HG03378 (cell line): ENCODE results near the gene CENPK.
"Not testable (repeated sequence)": the region's sequence is repeated elsewhere in the genome, so short reads cannot be mapped to it uniquely, and the experiment has no call there.

Source experiments
- ATAC-seq: cut with Tn5 transposase; IDR thresholded peaks from one replicate; pipeline ENCODE4 v1.9.1; 2021; ENCODE audit warnings: mild to moderate bottlenecking, moderate library complexity; ENCODE audit not compliant: unreplicated experiment

The CENPK gene

GRCh38 chr5:65562731-65563701 is at the start of gene CENPK, which contains the start of gene PPWD1:
CENPK (minus strand) TSS chr5:65563168; CDS start chr5:65554907, 8,261 bp downstream.
PPWD1 (plus strand) TSS chr5:65563296; CDS start chr5:65563311, 15 bp downstream.
- ATAC-seq, result peak; percentile 98

GRCh38 chr5:65612298-65612907 is 49.4 kb upstream of the CENPK start:
- no peak for ATAC-seq

- no peak for ATAC-seq
Observed at GRCh38 chr5:65611524-65611923, 48.6 kb upstream of the CENPK start.

GRCh38 chr5:65601761-65602160 is 38.8 kb upstream of the CENPK start:
- ATAC-seq, result not testable (repeated sequence)

GRCh38 chr5:65588694-65589093 is 25.7 kb upstream of the CENPK start:
- ATAC-seq, result no peak

GRCh38 chr5:65577141-65577540 is 14.2 kb upstream of the CENPK start:
- ATAC-seq, result no peak

GRCh38 chr5:65570598-65571226 is 7.7 kb upstream of the CENPK start:
- no peak for ATAC-seq

- no peak for ATAC-seq
Observed at GRCh38 chr5:65566505-65566904, 3.5 kb upstream of the CENPK start.

GRCh38 chr5:65563777-65564176 is 809 bp upstream of the CENPK start:
- ATAC-seq, result no peak

GRCh38 chr5:65556718-65557117 is 6.2 kb downstream of the CENPK start:
- no peak for ATAC-seq

GRCh38 chr5:65556181-65556580 is 6.8 kb downstream of the CENPK start:
- no peak for ATAC-seq

- no peak for ATAC-seq
Observed at GRCh38 chr5:65555287-65555686, 7.7 kb downstream of the CENPK start.

GRCh38 chr5:65553941-65554340 is 9.0 kb downstream of the CENPK start:
- ATAC-seq, result no peak

- no peak for ATAC-seq
Observed at GRCh38 chr5:65548281-65548680, 14.7 kb downstream of the CENPK start.

- no peak for ATAC-seq
Observed at GRCh38 chr5:65546141-65546540, 16.8 kb downstream of the CENPK start.

- ATAC-seq, result no peak
Observed at GRCh38 chr5:65544473-65544872, 18.5 kb downstream of the CENPK start.

GRCh38 chr5:65539827-65540226 is 23.1 kb downstream of the CENPK start:
- ATAC-seq, result no peak

GRCh38 chr5:65535529-65535987 is 27.4 kb downstream of the CENPK start:
- ATAC-seq, result no peak

GRCh38 chr5:65530904-65531303 is 32.1 kb downstream of the CENPK start:
- no peak for ATAC-seq

GRCh38 chr5:65525726-65526125 is 37.2 kb downstream of the CENPK start:
- no peak for ATAC-seq

- ATAC-seq, result no peak
Observed at GRCh38 chr5:65512170-65512937, 50.6 kb downstream of the CENPK start.
